Body of pancreas (tissue), 4 donors: ENCODE measurements around the gene GNG11. TPM values are rescaled to one million over a fixed set of nuclear protein-coding genes. Genes with fewer than 3 reads are reported as not detected.
A peak's percentile ranks its signal among the peaks of the same experiment; 100 is the strongest.

Experiments
- ATAC-seq: fragments of 150-250 bp; one replicate; pipeline ENCODE4 v1.9.1; 2016
- DNase-seq, 4 donors: peaks; one replicate each; pipeline ENCODE4 v3.0.0-alpha.2; 2019
- H3K27ac ChIP-seq, 4 donors: fragments of 200-600 bp; sonication (generic); 1 replicate in 3 of 4; 2 replicates in 1 of 4; pipeline versions ENCODE4 v1.5.1 to v1.6.1; 2016 to 2019; ENCODE audit warnings: mild to moderate bottlenecking in 1 of 4, mixed read lengths in 1 of 4, moderate library complexity in 1 of 4
- H3K27me3 ChIP-seq, 2 donors: fragments of 200-600 bp; sonication (generic); one replicate each; pipeline ENCODE4 v1.6.0; 2016; ENCODE audit warnings: mild to moderate bottlenecking in 1 of 2
- H3K36me3 ChIP-seq, 2 donors: fragments of 200-600 bp; sonication (generic); replicated peaks in 1 of 2; 2 replicates each; pipeline ENCODE4 v1.5.1; 2016; ENCODE audit warnings: low read depth in 2 of 2; ENCODE audit not compliant: insufficient read depth in 1 of 2
- H3K4me1 ChIP-seq: fragments of 200-600 bp; sonication (generic); one replicate; pipeline ENCODE4 v1.6.0; 2016
- H3K4me3 ChIP-seq, 2 donors: fragments of 200-600 bp; sonication (generic); 1 replicate in 1 of 2; 2 replicates in 1 of 2; pipeline ENCODE4 v1.5.1; 2016 to 2019
- H3K9me3 ChIP-seq, 3 donors: fragments of 200-600 bp; sonication (generic); 1 replicate in 2 of 3; 2 replicates in 1 of 3; pipeline ENCODE4 v1.5.1; 2016
- POLR2A ChIP-seq, 3 donors: fragments of 450-650 bp; IDR thresholded peaks; one replicate each; pipeline ENCODE4 v1.6.1; 2016; ENCODE audit warnings: antibody characterized with exemption in 3 of 3, mild to moderate bottlenecking in 2 of 3
- WGBS, 2 donors: methylation state at CpG; one replicate each; pipeline ENCODE4 v1.1.5; 2017; 5-methylcytosine and 5-hydroxymethylcytosine counted together
- intact Hi-C: fragments of 100-400 bp; cut with DNase I; formaldehyde crosslinking; loops from one replicate; pipeline ENCODE4 v1.15.1; 2023
- total RNA-seq, 2 donors: library from RNA; depleted of rRNA; stranded (reverse); fragments of >200 nt; gene quantifications; one replicate each; pipeline ENCODE4 v1.1.0, GENCODE V29; 2016
- TF ChIP-seq, protein P1 (sequence below), 7 experiments: fragments of 450-650 bp in 4 of 7; fragments of 200-600 bp in 3 of 7; sonication (generic) in 3 of 7; IDR thresholded peaks; one replicate each; pipeline ENCODE4 v1.5.1; 2016 to 2019; ENCODE audit warnings: antibody characterized with exemption in 7 of 7

Gene GNG11
- total RNA-seq: 10 to 100 TPM in 1 of 2 donors, 1 to 10 TPM in 1; 6.6 to 11.4 TPM

GRCh38 chr7:93921607-93922566, at the start of gene GNG11:
Gene GNG11 (plus strand): TSS chr7:93921735. CDS start chr7:93922138, 403 bp downstream.
- Histone ChIP-seq H3K4me3 (peak within 1 kb of the TSS in 1 of 2 donors; percentile 1), H3K9me3 (no peaks in the 10 kb centered on the region), H3K27me3 (no peaks in the 10 kb centered on the region), H3K36me3 (no peaks in the 10 kb centered on the region), H3K27ac (peak within 1 kb of the TSS; percentile 21 to 83 (median 67)), H3K4me1 (peaks cover 7% of the 10 kb centered on the region)
- ATAC-seq (peak; percentile 80), DNase-seq (peak; percentile 51 to 72 (median 60))
- intact Hi-C loops: no loop called here
- peak in 2 of 3 donors; percentile 49 to 54 for TF ChIP-seq POLR2A (IDR thresholded peaks at IDR 0.05)
- TF ChIP-seq, protein P1, sequence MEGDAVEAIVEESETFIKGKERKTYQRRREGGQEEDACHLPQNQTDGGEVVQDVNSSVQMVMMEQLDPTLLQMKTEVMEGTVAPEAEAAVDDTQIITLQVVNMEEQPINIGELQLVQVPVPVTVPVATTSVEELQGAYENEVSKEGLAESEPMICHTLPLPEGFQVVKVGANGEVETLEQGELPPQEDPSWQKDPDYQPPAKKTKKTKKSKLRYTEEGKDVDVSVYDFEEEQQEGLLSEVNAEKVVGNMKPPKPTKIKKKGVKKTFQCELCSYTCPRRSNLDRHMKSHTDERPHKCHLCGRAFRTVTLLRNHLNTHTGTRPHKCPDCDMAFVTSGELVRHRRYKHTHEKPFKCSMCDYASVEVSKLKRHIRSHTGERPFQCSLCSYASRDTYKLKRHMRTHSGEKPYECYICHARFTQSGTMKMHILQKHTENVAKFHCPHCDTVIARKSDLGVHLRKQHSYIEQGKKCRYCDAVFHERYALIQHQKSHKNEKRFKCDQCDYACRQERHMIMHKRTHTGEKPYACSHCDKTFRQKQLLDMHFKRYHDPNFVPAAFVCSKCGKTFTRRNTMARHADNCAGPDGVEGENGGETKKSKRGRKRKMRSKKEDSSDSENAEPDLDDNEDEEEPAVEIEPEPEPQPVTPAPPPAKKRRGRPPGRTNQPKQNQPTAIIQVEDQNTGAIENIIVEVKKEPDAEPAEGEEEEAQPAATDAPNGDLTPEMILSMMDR (IDR thresholded peaks at IDR 0.05): no peak
- WGBS, 2 donors: 4 to 7% methylated on average over 29 to 39 of the region's 39 CpGs

DNA sequence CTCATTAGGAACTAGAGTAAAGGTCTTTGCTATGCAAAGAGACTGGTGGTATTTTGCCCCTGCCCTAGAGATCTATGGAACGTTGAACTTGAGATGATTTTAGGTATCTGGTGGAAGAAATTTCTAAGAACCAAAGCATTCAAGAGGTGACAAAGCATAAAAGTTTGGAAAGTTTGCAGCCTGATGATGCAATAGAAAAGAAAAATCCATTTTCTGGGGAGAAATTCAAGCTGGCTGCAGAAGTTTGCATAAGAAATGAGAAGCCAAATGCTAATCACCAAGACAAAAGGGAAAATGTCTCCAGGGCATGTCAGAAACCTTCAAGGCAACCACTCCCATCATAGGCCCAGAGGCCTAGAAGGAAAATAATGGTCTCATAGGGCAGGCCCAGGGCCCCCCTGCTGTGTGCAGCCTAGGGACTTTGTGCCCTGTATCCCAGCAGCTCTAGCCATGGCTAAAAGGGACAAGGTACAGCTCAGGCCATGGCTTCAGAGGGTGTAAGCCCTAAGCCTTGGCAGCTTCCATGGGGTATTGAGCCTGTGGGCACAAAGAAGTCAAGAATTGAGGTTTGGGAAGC, 47.4 kb upstream of the GNG11 start:
- TF ChIP-seq POLR2A (IDR thresholded peaks at IDR 0.05): no peak
- TF ChIP-seq, protein P1 (IDR thresholded peaks at IDR 0.05): no peak
- H3K27ac ChIP-seq: no peak overlapping the region
- DNase-seq (no peak), ATAC-seq (no peak)
- WGBS, 2 donors: 45 to 66% methylated on average over 1 of the region's 1 CpG
- no peak overlapping the region for H3K4me3 ChIP-seq
- H3K9me3 ChIP-seq: no peaks in the 10 kb centered on the region
- intact Hi-C loops: no loop called here
- H3K27me3 ChIP-seq: no peaks in the 10 kb centered on the region
- no peaks in the 10 kb centered on the region for H3K36me3 ChIP-seq
- no peaks in the 10 kb centered on the region for H3K4me1 ChIP-seq

GRCh38 chr7:93877742-93878141, 43.8 kb upstream of the GNG11 start:
- intact Hi-C loops: no loop called here
- WGBS, 2 donors: 72 to 77% methylated on average over 3 of the region's 3 CpGs
- Histone ChIP-seq H3K4me1 (no peaks in the 10 kb centered on the region), H3K4me3 (no peak overlapping the region), H3K27me3 (no peaks in the 10 kb centered on the region), H3K27ac (no peak overlapping the region), H3K9me3 (no peaks in the 10 kb centered on the region), H3K36me3 (no peaks in the 10 kb centered on the region)
- ATAC-seq (no peak), DNase-seq (no peak)
- TF ChIP-seq, protein P1 (IDR thresholded peaks at IDR 0.05): no peak
- TF ChIP-seq POLR2A (IDR thresholded peaks at IDR 0.05): no peak

- Histone ChIP-seq H3K9me3 (no peaks in the 10 kb centered on the region), H3K4me3 (no peak overlapping the region), H3K36me3 (no peaks in the 10 kb centered on the region), H3K27ac (no peak overlapping the region), H3K27me3 (no peaks in the 10 kb centered on the region), H3K4me1 (no peaks in the 10 kb centered on the region)
- TF ChIP-seq, protein P1 (IDR thresholded peaks at IDR 0.05): no peak
- TF ChIP-seq POLR2A (IDR thresholded peaks at IDR 0.05): no peak
- intact Hi-C loops: no loop called here
- DNase-seq (no peak), ATAC-seq (no peak)
Measured at GRCh38 chr7:93879356-93879755, 42.2 kb upstream of the GNG11 start.
